ENCODE results near the gene APBB3.

DNA sequence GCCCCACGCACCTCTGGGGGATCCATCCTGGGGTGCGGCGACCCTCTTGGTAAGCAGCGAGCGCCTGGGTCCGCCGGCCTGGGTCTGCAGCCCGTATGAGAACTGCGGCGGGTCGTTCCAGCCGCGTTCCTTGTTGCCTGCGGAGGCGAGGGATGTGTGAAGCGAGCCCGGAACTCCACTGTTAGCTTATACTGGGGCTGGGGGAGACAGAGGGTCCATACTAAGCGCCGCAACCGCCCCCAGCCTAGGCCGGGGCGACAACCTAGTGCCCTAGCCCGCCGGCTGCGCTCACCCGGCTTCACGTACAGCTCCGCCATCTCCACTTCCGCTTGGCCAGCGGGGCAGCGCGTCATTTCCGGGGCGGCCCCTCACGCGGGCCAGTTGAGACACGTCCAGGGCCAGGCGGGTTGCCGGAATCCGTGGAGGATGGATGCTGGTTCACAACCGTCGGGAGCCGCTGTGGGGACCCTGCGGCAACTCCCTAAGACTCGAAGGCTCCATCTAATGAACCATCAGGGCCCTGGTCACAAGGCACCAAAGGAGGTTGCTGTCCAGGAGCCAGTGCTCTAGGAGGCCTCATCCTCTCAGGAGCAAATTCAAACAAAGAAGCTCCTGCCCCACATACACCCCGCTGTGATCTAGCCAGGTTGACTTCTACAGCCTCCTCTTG, 7.1 kb downstream of the APBB3 start, which contains the start of gene SRA1:
- TF ChIP-seq EZH2 (IDR thresholded peaks at IDR 0.05; ENCODE audit: low read length, unreplicated experiment): no peak
- TF ChIP-seq, protein P1, sequence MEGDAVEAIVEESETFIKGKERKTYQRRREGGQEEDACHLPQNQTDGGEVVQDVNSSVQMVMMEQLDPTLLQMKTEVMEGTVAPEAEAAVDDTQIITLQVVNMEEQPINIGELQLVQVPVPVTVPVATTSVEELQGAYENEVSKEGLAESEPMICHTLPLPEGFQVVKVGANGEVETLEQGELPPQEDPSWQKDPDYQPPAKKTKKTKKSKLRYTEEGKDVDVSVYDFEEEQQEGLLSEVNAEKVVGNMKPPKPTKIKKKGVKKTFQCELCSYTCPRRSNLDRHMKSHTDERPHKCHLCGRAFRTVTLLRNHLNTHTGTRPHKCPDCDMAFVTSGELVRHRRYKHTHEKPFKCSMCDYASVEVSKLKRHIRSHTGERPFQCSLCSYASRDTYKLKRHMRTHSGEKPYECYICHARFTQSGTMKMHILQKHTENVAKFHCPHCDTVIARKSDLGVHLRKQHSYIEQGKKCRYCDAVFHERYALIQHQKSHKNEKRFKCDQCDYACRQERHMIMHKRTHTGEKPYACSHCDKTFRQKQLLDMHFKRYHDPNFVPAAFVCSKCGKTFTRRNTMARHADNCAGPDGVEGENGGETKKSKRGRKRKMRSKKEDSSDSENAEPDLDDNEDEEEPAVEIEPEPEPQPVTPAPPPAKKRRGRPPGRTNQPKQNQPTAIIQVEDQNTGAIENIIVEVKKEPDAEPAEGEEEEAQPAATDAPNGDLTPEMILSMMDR (conservative IDR thresholded peaks at IDR 0.05; ENCODE audit: low read depth, low read length): no peak
